Esophagus mucosa (tissue), 1 donor: ENCODE measurements around the gene RAB3GAP2. TPM values are rescaled to one million over a fixed set of nuclear protein-coding genes. Genes with fewer than 3 reads are reported as not detected.
"Not testable (repeated sequence)": the region's sequence is repeated elsewhere in the genome, so short reads cannot be mapped to it uniquely, and the experiment has no call there.

ENCODE experiments used
- ATAC-seq: fragments of 200-7000 bp; cut with Tn5 transposase; one replicate; pipeline ENCODE4 v1.9.1; 2020
- total RNA-seq: library from RNA; stranded (reverse); gene quantifications from one replicate; pipeline ENCODE4 v1.2.4, GENCODE V29; 2023
- donor health status: DM: yes; HTN: yes; CAD: no.

Gene RAB3GAP2
- total RNA-seq, 1 donor from 2014 or later = 25.1 TPM

- ATAC-seq = no peak
Observed at GRCh38 chr1:220129479-220130210, 142.6 kb downstream of the RAB3GAP2 start.

GRCh38 chr1:220127076-220127475, 145.2 kb downstream of the RAB3GAP2 start:
- ATAC-seq = no peak

- ATAC-seq = no peak
Observed at GRCh38 chr1:220124542-220124941, 147.7 kb downstream of the RAB3GAP2 start.

- ATAC-seq = no peak
Observed at GRCh38 chr1:220123889-220124288, 148.4 kb downstream of the RAB3GAP2 start.

GRCh38 chr1:220123066-220123465, 149.2 kb downstream of the RAB3GAP2 start:
- no peak for ATAC-seq

GRCh38 chr1:220121791-220122530, 150.3 kb downstream of the RAB3GAP2 start:
- no peak for ATAC-seq

GRCh38 chr1:220119043-220119512, 153.2 kb downstream of the RAB3GAP2 start:
- ATAC-seq = no peak

- no peak for ATAC-seq
Observed at GRCh38 chr1:220113136-220113695, 159.0 kb downstream of the RAB3GAP2 start.

GRCh38 chr1:220112600-220112999, 159.7 kb downstream of the RAB3GAP2 start:
- not testable (repeated sequence) for ATAC-seq

GRCh38 chr1:220110473-220110872, 161.8 kb downstream of the RAB3GAP2 start:
- not testable (repeated sequence) for ATAC-seq

- no peak for ATAC-seq
Observed at GRCh38 chr1:220099826-220100225, 172.4 kb downstream of the RAB3GAP2 start.

Other genes with a start within 250 kb of the RAB3GAP2 start
- gene EPRS1, start 225.9 kb downstream of the RAB3GAP2 start, total RNA-seq = 109 TPM
- gene BPNT1, start 182.7 kb downstream of the RAB3GAP2 start, total RNA-seq = 20.1 TPM
- 52.9 TPM for gene IARS2, start 178.3 kb downstream of the RAB3GAP2 start, total RNA-seq